Upper lobe of left lung (tissue), 4 donors: ENCODE results near the gene PLD4.

Experiments
- CTCF ChIP-seq, 6 experiments: fragments of 450-650 bp in 4 of 6; fragments of 200-600 bp in 2 of 6; sonication (generic) in 2 of 6; IDR thresholded peaks; one replicate each; pipeline ENCODE4 v1.5.1; 2016 to 2019; ENCODE audit warnings: antibody characterized with exemption in 6 of 6
- POLR2A ChIP-seq, 4 donors: fragments of 450-650 bp; IDR thresholded peaks; one replicate each; pipeline ENCODE4 v1.5.1; 2016 to 2017; ENCODE audit warnings: antibody characterized with exemption in 4 of 4, mild to moderate bottlenecking in 2 of 4

- TF ChIP-seq CTCF (IDR thresholded peaks at IDR 0.05) (no peak), POLR2A (IDR thresholded peaks at IDR 0.05) (no peak)
These were observed 7.3 kb downstream of the PLD4 start for GRCh38 chr14:104931771-104932675.
